Right renal cortex interstitium (tissue), 3 donors: Measurements from ENCODE around the gene CD58. TPM values are rescaled to one million over a fixed set of nuclear protein-coding genes. Genes with fewer than 3 reads are reported as not detected.

Source experiments
- DNase-seq, 3 donors: peaks; one replicate each; pipeline ENCODE4 v3.0.0-alpha.2; 2013; ENCODE audit warnings: low read depth in 3 of 3, low spot score in 2 of 3
- polyA plus RNA-seq, 3 donors: library from polyadenylated mRNA; unstranded; fragments of 120-200 nt; gene quantifications; one replicate each; pipeline ENCODE4 v1.2.1, GENCODE V29; 2013; ENCODE audit not compliant: insufficient read length in 3 of 3

The CD58 gene
- polyA plus RNA-seq, 3 donors, result 16.8 to 17.7 (median 17.7) TPM

GRCh38 chr1:116496898-116497297, 73.9 kb downstream of the CD58 start:
- DNase-seq, result no peak

DNA sequence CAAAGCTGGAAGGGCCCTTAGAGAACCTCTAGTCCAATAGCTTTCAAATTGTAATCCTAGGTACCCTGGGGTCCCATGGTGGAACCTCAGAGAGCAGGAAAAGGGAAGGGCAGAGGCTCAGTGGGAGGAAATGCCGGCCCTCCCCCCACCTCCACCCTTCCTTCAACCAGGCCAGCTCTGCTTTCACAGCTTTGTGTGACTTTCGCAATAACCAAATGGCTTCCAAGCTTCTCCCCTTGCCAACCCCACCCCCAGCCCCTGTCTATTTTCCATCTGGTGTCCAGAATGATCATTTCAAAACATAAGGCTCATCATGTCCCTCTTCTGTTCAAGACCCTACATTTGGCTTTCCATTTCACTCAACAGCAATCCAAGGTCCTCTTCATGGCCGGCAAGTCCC, 74.4 kb downstream of the CD58 start:
- DNase-seq, result no peak

DNA sequence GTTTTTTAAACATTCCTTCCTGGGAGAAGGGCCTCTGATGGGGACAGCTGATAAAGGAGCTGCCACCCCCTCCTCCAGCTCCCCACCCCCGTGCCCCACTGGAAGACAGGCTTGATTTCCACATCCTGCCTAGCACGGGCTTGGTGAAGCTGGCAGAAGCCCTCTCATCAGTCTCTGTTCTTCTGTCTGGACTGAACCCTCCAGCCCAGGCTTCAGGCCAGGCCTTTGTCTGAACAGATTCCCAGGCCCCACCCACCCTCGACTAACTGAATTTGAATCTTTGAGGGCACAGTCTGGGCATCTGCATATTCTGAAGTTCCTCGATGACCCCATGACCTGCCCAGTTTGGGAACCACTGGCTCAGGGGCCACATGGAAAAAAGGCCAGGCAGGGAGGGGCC, 75.3 kb downstream of the CD58 start:
- no peak for DNase-seq

- no peak for DNase-seq
Measured at GRCh38 chr1:116494745-116495144, 76.1 kb downstream of the CD58 start.

DNA sequence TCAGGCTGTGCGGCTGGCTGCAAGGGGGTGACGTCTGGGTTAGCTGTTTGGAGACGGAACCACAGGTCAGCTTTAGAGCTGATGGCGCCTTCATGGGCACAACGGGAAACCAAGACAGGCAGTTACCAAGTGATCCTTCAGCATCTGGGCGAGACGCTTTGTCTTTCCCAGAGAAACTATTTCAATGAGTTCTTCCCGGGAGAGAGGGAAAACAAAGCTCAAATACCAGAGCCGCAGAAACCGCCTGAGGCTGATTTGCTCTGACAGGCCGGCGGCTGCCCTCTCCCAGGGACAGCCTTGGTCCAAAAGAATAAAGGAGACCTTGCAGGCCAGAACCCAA, 76.5 kb downstream of the CD58 start:
- DNase-seq, result no peak

- DNase-seq, result no peak
Measured at GRCh38 chr1:116493484-116494352, 77.1 kb downstream of the CD58 start.

GRCh38 chr1:116493036-116493435, 77.8 kb downstream of the CD58 start:
- no peak for DNase-seq

GRCh38 chr1:116492358-116492811, 78.4 kb downstream of the CD58 start:
- no peak for DNase-seq

DNA sequence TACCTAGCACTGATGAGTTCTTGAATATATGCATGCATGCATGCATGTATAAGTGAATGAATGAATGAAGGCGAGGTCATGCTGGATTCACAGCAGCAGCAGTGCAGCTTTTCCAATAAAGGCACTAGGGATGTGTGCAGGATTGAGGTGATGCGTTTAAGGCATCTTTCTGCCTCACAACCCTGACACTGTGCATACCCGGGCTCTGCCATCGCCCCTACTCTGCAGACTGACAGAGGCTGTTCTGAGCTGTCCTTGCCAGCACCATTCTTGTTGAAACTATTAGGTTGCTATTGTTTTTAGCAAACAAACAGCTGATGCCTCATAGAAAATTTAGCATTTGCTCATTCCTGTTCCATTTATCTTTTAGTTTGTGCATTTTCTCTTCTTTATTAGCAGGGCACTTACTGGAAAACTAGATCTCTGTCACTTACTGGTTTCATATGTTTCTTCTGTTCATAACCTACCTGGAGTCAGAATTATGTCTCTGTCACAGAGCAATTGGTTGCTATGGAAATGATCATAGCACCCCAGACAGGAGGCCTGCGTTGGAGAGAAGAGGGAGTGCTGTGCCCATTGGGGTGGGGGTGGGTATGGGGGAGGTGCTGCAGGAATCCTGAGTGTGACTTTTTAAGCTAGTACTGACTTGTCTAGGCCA, 79.0 kb downstream of the CD58 start:
- no peak for DNase-seq

- DNase-seq, result no peak
Measured at GRCh38 chr1:116490588-116490987, 80.2 kb downstream of the CD58 start.

DNA sequence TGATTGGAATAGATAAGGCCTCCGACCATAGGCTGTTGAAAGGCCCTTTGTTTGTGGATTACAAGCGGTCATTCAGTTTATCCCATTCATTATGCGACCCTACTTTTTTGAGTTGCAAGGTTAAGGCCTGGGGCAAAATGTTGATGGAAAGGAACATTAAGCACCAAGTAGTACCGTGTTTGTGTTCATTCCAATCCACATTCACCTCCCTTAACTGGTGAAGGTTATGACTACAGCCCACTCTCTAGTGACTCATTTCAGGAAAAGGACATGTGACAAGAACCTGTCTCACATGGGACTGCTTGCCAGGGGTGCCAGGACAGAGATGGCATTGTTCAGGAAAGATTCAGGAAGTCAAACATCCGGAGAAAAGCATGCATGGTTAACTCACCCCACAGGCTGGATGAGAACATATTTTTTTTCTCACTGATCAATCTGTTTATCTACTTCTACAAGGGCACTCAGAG, 81.6 kb downstream of the CD58 start:
- no peak for DNase-seq

DNA sequence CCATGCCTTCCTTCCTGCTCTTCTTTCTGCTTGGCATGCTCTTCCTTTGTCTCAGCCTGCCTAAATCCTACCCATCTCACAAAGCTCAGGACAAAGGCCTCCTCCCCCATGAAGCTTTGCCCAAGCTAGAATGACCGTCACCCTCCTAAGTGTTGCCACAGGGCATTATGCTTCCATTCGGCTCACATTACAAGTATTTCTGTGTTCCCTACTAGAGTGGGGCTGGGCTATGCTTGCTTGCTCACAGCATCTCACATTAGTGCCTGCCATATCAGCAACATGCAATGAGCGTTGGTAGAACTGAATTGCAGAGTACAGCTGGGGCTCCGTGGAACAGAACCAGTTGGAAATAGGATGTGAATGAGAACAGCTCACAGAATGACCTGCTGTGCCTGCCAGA, 82.8 kb downstream of the CD58 start:
- DNase-seq, result no peak

DNA sequence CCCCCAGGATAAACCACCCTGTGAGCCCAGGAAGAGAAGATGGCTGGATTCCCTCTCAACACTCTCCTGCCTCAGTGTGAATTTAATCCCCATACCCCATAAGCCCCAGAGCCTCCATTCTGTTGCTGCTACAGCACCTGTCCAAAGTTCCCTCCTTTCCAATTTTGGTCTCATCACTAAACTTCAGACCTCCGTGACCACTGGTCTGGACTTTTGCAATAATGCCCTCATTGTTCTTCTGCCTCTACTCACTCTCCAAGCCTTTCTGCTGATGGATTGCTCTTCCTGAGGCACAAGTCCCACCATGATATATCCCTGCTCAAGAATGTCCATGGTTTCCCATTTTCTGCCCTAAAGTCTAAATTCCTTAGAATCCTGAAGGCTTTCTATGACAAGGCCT, 83.2 kb downstream of the CD58 start:
- DNase-seq, result no peak

DNA sequence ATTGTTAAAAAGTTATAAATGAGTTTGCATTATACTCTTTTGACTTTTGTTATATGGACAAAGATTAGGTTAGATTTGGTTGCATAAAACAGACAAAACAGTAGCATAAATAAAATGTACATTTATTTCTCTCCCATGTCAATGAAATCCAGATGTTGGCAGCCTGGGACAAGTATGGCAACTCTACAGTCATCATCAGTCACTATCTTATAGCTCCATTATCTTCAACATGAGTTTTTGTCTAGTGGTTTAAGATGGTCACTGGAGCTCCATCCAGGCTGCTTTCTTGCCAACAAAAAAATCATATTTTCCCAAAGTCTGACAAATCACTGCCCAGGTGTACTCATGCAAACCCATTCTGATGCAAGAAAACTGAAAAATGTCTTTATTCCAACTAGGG, 83.8 kb downstream of the CD58 start:
- DNase-seq, result no peak

GRCh38 chr1:116486424-116486823, 84.4 kb downstream of the CD58 start:
- no peak for DNase-seq

DNA sequence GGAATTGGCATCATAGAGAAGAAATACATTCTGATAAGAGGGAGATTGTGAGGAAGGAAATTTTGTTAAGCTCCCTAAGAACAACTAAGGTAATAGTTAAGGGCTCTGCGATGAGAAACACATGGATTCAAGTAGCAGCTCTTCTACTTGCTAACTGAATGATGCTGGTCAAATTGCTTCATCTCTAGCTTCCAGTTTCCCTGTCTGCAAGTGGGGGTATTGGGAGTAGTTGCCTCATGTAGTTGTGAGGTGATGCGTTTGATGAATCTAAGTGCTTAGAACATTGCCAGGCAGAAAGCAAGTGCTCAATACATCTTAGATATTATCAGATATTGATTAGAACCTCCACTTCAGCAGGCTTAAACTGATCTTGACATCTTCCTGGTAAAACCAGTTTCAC, 84.8 kb downstream of the CD58 start:
- no peak for DNase-seq

DNA sequence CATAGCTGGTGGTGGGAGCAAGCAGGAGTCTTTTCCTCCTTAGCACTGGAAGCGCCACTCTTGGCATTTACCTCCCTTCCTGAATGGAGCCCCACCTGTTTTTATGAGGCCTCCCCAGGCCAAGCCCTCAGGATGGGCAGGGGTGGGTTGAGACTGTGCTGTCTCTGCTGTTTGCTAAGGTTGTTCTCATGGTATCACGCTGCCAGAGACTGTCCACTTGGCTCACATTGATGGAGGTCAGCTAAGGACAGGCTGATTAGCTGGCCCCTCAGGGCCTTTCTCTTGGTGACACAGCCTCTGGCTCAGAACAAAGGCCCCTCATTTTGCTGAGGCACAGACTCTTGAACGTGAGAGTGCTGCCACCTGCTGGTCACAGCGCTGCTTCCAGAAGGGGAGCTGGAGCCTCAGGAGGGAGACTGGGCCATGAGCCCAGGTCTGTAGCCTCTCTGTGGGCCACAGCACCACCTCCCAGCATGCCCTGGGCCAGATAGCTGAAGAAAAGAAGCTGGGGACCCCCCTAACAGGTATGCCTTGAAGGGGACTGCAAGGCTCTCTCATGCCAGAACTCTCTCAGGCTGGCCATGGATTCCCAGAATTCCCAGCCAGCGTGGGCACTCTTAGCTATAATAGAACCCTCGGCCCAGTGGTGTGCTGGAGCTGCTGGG, 85.6 kb downstream of the CD58 start:
- peak in 2 of 3 donors; percentile 68 to 73 for DNase-seq

DNA sequence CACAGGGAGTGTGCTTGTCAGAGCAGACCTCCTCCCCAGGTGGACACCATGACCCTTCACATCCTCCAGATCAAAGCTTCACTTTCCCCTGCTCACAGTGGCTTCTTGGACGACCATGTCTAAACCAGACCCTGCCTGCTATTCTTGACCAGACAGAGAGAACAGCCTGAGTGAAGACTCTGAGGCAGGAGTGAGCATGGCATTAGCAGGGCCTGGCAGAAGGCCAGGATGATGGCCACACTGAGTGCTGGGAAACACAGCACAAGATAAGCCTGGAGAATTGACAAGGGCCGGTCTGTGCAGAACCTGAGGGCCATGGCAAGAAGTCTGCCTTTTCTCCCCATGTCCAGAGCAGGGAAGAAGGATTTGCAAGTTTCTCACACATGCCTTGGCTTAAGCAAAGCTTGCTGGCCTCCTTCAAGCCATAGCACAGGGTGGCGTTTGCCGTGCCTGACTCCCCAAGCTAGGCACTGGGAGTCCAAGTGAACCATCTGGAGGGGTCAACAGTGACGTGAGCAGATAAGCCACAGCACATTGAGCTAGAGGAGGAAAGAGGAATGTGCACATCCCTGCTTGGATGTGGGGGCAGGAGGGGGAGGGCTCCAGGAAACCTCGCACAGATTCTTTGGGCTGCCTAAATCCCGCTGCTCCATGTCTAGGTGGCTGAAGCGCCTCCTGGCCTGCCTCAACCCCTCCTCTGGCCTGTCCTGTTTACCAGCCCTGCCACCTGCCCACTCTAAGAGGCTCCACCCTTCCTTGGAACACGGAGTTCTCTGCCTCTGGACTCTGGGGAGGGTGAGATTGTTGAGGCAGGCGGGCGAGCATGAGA, 87.1 kb downstream of the CD58 start:
- DNase-seq, result no peak

- no peak for DNase-seq
Measured at GRCh38 chr1:116482490-116482889, 88.3 kb downstream of the CD58 start.

DNA sequence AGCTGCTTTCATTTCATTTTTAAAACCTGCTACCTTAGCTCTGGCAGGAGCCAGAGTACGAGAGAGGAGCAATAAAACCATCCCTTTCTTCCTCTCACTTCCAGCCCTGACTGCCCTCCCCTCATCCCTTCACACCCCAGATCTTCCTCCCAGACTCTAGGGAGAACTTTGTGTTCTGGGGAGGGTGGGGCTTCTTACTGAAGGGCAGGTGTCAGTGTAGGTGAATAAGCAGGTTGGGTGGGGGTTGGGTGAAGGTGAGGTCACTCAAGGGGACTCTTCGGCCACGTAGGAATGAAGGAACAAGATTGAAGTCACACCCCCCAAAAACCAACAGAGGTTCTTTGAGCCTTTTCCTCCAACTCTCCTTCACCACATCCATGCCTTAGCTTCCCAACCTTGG, 88.9 kb downstream of the CD58 start:
- no peak for DNase-seq

DNA sequence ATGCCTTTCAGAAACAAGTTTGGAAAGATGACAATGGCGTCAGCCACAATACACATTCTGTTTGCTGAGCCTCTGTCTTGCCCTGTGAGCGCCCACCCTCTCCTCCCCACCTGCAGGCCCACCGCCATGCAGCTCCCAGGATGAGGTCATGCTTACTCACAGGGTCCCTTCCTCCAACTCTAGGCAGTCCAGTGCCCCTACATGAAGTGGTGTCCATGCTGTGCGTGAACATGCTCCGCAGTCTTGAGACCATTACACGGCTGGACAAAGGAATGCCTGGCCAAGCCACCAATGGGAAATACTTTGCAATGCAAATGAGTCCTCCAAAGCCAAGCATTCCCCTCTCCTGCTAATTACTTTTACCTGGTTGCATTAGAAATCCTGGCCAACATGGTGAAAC, 92.2 kb downstream of the CD58 start:
- no peak for DNase-seq
